Retina (tissue), 1 donor: Measurements from ENCODE around the gene ZNF154.

Experiments
- DNase-seq: peaks from one replicate; pipeline ENCODE4 v3.0.0-alpha.2; 2016

ZNF154 gene

DNA sequence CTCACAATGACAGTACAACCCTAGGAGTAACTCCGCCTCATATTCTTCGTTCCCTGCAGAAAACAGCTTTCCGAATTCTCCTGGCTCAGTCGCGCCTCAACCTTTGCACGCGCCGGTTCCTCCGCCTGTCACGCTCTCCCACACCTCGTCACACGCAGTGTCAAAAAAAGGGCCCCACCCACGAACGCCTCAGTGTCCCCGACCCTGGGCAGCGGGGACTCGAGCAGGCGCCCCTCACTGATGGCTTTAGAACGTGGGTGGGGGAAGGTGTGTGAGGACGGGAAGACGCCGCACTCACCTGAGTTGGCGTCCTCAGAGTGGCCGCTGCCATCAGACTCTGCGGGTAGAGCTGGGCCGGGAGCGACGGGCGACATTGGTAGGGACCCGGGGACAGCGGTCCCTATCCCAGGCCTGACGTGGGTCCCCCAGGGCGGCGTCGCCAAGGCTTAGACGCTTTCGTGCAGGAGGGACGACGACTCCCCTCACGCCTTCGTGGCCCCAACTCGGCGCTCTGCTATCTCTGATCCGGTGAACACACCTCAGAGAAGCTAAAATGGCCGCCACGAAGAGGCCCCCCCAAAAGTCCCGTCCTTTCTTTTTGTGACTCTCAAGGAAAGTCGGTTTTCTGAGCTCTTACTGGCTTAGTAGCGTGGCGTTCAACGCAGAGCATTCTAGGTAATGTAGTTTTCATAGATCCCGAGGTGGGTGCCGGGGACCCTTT lies at the start of gene ZNF154:
ZNF154 (minus strand) TSS at position 564 of the 721 bp plus-strand sequence; CDS start at position 331, 233 bp downstream.
- DNase-seq, result peak; percentile 91

DNA sequence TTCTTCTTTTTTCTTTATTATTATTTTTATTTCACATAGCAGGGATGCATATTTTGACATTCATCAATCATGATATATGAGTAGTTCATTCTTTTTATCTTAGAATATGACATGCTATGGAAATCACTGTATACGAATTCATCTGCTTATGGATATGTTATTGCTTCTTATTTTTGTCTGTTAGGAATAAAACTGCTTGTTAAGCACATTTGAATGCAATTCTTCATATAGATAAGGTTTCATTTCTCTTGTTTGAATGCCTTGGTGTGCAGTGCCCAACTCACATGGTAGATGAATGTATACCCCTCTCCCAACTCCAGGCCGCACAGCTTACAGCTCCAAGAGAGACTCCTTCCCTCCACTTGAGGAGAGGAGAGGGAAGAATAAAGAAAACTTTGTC lies 48.9 kb upstream of the ZNF154 start:
- DNase-seq, result no peak

DNA sequence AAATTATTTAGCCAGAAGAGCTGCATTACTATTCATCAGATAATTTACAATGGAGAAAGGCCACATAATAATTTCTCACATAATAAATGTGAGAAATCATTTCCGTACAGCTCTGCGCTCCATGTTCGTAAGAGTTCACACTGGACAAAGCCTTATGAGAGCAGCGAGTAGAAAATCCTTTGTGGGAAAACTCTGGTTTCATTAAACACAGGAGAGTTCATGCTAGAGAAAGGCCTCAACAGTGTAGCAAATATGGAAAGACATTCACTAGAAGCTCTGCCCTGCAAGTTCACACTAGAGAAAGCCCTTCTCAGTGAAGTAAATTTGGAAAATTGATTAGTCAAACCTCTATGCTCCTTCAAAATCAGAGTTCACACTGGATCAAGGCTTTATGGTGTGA lies 46.0 kb upstream of the ZNF154 start:
- DNase-seq, result no peak

DNA sequence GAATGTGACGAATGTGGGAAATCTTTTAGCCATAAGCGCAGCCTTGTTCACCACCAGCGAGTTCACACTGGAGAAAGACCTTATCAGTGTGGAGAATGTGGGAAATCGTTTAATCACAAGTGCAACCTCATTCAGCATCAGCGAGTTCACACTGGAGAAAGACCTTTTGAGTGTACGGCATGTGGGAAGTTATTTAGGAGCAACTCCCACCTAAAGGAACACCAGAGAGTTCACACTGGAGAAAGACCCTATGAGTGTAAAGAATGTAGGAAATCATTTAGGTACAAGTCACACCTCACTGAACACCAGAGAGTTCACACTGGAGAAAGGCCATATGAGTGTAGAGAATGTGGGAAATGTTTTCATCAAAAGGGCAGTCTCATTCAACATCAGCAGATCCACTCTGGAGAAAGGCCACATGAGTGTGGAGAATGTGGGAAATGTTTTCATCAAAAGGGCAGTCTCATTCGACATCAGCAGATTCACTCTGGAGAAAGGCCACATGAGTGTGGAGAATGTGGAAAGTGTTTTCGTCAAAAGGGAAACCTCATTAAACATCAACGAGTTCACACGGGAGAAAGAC lies 45.2 kb upstream of the ZNF154 start:
- no peak for DNase-seq

DNA sequence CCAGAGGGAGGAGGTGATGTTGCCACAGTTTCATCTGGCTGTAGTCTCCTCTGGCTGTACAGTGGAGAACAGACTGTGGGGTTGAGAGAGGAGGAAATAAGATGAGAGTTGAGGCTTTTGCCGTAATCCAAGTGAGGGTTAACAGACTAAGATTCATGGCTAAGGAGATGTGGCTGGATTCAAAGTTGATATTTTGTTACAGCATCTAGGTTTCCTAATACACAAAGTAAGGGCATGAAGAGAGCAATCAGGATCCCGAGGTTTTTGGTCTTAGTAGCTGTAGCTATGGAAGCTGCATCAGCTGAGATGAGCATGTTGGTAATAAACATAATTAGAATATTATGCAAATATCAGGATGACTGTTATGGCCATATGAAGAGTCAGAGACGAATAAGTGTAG lies 39.0 kb upstream of the ZNF154 start:
- DNase-seq, result no peak

DNA sequence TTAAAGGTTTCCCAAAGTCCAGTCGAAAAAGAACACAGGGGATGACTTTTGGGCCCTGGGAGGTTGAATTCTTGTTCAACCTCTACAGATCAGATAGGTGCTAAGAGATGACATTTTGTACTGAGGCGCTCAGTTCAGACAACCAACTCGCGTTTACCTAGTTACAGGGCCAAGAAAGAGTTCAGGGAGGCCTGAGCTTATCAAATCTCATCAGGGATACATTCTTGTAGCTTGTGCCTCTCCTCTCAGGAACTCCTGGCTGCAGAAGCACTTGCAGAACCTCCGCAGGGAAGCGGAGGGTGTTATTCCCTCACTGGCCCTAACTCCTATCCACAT lies 38.4 kb upstream of the ZNF154 start:
- DNase-seq, result no peak

DNA sequence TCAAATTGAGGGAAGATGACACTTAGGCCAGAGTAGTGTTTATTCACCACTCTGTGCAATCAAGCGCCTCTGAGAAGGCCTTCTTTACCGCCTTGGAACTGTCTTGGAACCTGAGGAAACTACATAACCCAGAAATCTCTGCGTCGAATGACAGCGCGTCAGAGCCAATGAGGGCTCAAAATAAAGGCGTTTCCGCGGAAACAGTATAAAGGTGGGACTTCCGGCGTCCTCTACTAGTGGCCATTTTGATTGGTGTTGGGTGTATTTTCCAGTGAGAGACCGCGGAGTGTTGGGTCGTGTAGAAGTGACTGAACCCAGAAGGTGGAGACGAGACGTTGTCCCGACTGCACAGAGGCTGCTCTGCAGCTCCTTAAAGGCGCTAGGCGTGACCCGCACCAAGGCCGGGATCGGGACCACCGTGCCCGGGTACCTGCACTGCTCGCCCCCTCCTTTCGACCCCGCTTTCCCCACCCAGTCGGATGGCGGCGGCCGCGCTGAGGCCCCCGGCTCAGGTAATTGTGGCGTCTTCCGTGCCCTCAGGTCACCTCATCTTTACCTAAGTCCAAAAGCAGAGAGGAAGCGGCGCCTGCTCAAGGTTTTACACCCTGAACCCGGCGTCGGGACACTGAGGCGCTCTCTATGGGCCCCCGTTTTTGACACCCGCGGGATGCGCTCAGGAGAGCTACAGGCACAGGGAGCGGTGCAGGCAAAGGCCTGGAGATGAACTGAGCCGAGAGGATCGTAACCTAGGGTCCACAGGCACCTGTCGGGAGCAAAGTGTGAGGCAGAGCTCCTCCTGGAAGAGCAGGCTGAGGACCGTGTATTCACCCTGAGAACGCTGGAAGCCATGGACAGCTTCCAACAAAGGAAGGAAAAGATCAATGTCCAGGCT lies 37.8 kb upstream of the ZNF154 start, which contains the start of gene ZNF776:
ZNF776 (plus strand) TSS at position 236 of the 892 bp plus-strand sequence; CDS start at position 480, 244 bp downstream.
- peak; percentile 94 for DNase-seq

DNA sequence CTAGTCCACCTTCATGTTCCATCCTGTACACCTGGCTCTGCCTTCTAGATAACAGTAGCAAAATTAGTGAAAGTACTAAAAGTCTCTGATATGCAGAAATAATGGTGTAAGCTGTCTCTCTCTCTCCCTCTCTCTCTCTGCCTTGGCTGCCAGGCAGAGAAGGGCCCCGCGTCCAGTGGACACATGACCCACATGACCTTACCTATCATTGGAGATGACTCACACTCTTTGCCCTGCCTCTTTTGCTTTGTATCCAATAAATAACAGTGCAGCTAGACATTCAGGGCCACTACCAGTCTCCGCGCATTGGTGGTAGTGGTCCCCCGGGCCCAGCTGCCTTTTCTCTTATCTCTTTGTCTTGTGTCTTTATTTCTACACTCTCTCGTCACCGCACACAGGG lies 29.8 kb upstream of the ZNF154 start:
- DNase-seq, result peak; percentile 10

DNA sequence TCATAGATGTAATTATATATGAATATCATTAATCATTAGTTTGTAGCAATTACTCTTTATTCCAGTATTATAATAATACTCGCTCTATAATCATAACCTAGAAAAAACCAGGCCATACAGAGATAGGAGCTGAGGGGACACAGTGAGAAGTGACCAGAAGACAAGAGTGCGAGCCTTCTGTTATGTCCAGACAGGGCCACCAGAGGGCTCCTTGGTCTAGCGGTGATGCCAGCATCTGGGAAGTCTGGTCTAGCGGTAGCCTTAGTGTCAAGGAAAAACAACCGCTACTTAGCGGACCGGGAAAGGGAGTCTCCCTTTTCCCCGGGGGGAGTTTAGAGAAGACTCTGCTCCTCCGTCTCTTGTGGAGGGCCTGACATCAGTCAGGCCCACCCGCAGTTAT lies 29.3 kb upstream of the ZNF154 start:
- DNase-seq, result peak; percentile 70

DNA sequence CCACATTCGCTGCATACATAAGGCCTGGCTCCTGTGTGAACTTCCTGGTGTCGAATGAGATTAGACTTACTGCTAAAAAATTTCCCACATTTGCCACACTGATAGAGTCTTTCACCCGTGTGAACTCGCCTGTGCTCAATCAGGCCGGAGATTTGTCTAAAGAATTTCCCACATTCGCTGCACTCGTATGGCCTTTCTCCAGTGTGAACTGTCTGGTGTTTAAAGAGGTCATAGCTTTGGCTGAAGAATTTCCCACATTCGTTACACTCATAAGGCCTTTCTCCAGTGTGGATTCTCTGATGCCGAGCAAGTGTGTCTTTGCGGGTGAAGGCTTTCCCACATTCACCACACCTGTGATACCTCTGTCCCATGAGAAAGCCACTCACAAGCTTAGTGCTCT lies 11.9 kb upstream of the ZNF154 start:
- no peak for DNase-seq

DNA sequence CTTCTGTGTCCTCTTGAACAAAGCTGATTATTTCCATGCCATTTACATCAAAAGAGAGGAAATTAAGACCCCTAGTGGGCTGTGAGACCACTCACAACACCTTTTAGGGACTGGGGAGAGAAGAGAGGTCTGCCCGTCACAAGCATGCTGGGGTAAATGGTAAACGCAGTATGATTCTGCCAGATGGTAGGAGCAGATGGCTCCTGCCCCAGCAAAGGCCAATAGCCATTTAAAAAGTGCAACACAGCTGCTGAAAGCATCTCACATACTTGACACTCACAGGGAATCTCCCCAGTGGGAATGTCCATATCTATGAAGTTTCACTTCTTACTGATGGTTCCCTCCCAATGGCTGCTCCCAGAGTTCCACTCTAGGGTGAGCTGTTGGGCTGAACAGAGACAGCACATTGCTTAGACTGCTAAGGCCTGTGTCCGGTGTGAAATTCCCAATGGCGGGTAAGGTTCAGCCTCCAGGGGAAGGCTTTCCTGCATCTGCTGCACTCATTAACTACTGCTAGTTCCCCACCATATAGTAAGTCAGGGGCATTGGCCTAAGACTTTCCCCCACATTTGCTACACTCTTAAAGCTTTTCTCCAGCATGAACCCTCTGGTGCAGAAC lies 11.0 kb upstream of the ZNF154 start:
- peak; percentile 37 for DNase-seq

DNA sequence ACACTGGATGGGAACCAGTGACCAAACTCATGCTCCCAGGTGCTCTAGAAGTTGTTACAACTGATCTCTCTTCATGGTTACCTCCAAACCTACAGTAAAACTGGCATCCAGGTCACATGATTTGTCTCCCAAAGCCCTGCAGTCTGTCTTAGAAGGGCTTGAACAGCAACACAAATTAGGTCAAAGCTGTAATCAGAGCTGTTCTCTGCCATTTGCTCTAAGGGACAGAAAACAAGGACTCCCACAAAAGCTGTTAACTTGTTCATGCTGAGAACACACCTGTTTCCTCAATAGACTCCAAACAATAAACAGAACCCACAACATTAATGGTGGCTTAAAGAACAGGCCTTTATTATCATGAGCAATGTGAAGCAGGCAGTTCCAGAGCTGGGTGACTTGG lies 10.4 kb upstream of the ZNF154 start:
- no peak for DNase-seq

DNA sequence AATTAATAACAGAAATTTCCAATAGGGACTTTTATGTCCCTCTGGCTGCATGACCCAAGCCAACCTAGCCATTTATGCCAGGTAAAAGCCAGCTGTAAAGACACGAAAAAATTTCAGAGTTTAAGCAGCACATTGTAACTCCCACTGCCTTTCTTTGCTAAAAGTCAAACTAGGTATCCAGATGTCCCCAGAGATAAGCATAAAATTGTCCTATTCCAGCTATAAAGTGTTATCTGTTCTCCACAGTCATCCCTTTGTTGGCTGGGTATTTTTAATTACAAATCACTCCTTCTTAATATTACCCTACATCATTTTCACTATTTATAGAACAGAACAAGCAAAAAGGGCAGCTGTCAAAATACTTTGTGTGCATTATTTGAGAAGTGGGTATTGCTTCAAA lies 3.2 kb upstream of the ZNF154 start:
- DNase-seq, result no peak

DNA sequence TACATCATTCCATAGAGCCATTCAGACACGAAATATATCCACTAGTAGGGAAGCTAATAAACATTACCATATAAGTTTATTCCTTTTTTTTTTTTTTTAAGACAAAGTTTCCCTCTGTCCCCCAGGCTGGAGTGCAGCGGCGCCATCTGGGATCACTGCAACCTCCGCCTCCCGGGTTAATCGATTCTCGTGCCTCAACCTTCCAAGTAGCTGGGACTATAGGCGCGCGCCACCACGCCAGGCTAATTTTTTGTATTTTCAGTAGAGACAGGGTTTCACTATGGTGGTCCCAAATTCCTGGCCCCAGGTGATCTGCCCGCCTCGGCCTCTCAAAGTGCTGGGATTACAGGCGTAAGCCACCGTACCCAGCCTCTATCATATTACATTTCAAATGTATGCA lies 612 bp upstream of the ZNF154 start:
- DNase-seq, result no peak

DNA sequence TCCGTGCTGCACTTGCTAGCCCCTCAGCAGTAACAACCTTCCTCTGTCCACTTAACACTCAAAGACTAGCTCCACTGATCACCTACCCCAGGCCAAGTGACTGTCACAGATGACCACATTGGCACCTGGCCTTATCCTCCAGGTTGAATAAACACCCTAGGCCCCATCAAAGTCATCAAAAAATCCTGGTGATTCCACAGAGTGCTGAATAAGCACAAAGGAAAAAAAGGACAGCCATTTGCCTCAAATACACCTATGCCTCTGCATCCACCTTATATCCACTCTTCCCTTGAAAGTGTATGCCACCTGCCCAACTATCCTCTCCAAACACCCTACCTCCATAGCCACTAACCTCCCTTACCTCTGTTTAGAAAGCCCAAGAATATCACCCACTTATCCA lies 2.7 kb downstream of the ZNF154 start:
- DNase-seq, result no peak

DNA sequence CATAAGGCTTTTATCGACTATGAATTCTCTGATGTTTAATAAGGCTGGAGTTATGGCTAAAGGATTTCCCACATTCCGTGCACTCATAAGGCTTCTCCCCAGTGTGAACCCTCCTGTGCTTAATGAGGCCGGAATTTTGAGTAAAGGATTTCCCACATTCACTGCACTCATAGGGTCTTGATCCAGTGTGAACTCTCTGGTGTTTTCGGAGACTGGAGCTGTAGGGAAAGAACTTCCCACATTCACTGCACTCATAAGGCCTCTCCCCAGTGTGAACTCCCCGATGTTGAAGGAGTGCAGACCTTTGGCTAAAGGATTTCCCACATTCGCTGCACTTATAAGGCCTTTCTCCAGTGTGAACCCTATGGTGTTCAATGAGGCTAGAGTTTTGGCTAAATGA lies 7.4 kb downstream of the ZNF154 start:
- no peak for DNase-seq

DNA sequence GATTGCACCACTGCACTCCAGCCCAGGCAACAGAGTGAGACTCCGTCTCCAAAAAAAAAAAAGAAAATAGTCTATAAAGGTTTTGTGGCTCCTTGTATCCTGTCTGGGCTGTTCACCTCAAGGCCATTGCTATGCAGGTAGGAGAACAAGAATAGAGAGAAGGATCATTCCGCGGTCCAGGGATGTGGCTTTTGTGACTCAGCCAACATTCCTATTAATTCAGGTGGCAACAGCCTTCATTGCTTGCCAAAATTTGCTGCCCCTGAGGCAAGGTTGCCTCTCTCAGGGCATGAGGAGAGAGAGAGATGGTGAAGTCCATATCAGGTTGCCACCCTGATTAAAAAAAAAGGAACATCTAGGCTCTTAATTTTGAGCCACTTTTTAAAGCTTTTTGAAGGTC lies 19.3 kb downstream of the ZNF154 start:
- no peak for DNase-seq

DNA sequence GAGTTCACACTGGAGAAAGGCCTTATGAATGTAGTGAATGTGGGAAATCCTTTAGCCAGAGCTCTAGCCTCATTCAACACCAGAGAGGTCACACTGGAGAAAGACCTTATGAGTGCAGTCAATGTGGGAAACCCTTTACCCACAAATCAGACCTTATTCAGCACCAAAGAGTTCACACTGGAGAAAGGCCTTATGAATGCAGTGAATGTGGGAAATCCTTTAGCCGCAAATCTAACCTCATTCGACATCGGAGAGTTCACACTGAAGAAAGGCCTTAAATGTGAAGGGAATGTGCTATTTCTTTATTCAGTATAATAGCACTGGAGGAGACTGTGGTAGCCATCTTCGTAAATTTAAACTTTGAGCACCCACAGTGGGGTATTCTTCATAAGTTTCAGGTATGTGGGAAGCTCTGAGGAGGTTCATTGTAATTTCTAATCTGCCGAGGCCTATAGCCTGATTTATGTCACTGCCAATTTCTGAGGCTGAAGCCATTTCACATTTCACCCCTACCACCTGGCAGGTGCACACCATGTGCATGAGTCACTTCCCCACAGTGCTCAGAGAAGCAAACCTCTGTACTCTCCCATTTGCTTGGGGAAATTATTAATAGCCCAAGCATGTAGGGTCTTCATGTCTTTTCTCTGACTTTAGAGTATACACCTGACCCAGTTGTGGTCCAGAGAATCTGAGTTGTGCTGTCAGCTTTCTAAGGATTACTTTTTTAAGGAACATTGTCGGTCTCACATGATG lies 20.8 kb downstream of the ZNF154 start:
- no peak for DNase-seq

DNA sequence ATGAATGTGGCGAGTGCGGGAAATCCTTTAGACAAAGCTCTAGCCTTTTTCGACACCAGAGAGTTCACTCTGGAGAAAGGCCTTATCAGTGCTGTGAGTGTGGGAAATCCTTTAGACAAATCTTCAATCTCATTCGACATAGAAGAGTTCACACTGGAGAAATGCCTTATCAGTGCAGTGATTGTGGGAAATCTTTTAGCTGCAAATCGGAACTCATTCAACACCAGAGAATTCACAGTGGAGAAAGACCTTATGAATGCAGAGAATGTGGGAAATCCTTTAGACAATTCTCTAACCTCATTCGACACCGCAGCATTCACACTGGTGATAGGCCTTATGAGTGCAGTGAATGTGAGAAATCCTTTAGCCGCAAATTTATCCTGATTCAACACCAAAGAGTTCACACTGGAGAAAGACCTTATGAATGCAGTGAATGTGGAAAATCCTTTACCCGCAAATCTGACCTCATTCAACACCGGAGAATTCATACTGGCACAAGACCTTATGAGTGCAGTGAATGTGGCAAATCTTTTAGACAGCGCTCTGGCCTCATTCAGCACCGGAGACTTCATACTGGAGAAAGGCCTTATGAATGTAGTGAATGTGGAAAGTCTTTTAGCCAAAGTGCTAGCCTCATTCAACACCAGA lies 21.5 kb downstream of the ZNF154 start:
- no peak for DNase-seq

DNA sequence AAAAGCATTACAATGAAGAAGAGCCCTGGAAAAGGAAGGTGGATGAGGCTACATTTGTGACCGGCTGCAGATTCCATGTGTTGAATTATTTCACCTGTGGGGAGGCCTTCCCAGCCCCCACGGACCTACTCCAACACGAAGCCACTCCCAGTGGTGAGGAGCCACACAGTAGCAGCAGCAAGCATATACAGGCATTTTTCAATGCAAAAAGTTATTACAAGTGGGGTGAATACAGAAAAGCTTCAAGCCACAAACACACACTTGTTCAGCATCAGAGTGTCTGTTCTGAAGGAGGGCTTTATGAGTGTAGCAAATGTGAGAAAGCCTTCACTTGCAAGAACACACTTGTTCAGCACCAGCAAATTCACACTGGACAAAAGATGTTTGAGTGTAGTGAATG lies 22.3 kb downstream of the ZNF154 start:
- no peak for DNase-seq

DNA sequence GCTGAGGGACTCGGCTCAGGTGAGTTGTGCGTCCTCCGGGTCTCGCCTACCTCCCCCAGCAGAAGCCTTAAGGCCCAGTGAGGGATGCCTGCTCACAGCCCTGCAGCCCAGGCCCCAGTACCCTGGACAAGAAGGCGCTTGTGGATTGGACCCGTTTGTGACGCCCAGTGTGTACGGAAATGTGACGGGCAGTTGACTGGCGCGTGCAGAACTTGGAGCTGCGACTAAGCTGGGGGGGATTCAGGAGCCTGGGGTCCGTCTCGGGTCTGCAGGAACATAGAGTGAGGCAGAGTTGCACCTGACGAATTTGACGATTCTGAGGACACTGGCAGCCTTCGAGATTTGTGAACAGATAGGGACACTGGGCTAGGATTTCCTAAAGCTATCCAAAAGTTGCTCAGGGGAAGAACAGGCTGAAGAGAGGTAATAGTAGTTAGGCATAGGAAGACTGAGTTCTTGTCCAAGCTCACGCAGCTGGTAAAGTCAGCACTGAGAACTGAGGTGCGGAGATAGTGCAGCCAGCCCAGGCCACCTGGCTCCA lies 26.7 kb downstream of the ZNF154 start:
- no peak for DNase-seq

DNA sequence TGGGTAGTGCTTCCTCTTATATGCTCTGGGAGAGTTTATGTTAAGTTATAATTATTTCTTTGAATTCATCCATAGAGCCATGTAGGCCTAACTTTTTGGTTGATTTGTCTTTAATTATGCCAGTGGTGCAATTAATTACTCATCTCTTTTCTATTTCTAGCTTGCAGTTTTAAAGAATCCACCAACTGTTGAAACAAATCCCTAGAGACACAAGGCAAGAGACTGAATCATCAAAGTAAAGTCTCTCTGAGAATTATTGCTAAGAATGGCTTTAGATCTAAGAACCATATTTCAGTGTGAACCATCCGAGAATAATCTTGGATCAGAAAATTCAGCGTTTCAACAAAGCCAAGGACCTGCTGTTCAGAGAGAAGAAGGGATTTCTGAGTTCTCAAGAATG lies 33.1 kb downstream of the ZNF154 start:
- DNase-seq, result no peak
